GM21360 (cell line): ENCODE measurements around the gene LRIT1.

Source experiments
- ATAC-seq: cut with Tn5 transposase; IDR thresholded peaks from one replicate; pipeline ENCODE4 v1.9.1; 2021; ENCODE audit warnings: mild to moderate bottlenecking, moderate library complexity; ENCODE audit not compliant: unreplicated experiment

The LRIT1 gene

DNA sequence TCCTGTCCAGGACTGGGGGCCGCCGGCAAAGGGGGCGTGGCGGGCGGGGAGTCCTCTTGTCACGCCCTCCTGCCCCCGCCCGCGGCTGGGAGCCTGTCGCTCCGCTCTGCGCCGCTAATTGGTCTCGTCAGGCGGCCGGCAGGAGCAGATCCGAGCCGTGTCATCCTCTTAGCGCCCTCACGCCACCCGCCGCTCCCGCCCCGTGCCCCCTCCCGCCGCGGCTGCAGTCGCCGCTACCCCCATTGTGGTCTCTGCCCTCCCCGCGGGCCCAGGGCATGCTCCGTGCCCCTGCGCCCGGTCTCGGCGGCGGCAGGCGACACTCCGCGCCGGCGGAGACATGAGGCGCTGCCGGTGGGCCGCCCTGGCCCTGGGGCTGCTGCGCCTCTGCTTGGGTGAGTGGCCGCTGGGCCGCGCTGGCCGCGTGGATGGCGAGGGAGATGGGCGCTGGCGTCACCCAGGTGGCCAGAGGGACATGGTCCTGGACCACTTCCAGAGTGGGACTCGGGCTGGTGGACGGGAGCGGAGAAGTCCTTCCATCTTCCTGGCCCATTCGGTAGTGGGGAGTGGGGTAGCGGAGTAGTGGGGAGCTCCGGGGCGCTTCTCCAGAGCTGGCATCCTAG lies 46.8 kb downstream of the LRIT1 start, which contains the start of gene CDHR1:
Gene CDHR1 (plus strand): TSS at position 114 of the 620 bp plus-strand sequence. CDS start 224 bp downstream, at position 338.
- peak; percentile 68 for ATAC-seq

DNA sequence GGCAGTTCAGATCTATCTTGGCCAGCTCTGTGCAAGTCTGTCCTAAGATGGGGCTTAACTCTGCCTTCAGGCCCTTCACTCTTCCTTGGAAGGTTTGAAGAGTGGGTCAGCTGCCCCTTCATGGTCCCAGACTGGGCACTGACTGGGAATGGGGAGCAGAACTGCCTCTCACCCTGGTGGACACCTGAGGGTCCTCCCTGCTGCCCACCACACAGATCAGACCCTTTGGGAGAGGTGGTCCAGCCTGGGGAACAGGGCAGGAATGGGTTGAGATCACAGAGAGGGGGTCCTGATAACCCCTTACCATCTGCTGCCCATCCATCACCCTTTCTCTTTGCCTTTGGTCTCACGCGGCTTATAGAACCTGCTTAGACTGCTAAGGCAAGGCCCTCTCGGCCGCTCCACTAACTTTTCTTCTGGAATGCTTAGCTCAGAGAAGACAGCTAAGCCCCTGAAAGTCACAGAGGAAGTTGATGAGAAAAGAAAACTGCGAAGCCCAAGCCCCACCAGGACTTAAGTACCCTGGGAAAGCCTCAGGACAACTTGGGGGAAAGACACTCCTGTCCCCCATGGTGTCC lies 47.4 kb downstream of the LRIT1 start:
- ATAC-seq, result peak; percentile 4

DNA sequence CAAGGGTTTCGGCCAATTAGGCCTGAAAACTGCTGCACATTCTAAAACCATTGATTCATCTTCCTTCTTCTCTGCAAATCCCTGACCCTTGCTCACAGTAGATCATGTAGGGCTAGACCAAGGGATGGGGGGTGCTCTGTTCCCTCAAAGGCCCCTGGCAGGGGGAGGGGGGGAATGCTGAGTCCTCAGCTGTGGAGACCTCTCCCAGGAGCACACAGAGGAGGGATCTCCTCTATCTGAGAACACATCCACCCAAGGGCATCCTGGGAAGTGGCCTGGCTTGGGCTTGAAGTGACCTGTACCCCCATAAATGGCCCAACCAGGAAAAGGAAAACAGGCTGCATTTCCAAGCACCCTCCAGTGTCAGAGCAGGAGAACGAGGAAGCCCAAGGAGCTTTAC lies 48.0 kb downstream of the LRIT1 start:
- ATAC-seq, result no peak

DNA sequence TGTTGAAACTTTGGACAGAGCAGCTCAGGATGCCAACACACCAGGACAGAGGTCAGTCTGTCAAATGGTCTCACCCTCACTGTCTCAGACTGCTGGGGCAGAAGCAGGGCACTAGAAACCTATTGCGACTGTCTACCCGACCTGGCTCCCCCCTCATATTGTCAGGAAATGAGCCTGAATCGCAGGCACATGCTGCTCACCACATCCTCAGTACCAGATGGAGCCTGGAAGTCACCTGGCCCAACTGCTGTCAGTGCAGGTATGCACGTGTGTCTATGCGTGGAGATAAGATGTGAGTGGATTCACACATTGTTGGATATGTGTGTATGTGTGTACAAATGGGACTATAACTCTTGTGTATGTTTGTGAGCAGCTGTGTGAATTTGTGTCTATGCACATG lies 50.2 kb downstream of the LRIT1 start:
- ATAC-seq, result no peak

DNA sequence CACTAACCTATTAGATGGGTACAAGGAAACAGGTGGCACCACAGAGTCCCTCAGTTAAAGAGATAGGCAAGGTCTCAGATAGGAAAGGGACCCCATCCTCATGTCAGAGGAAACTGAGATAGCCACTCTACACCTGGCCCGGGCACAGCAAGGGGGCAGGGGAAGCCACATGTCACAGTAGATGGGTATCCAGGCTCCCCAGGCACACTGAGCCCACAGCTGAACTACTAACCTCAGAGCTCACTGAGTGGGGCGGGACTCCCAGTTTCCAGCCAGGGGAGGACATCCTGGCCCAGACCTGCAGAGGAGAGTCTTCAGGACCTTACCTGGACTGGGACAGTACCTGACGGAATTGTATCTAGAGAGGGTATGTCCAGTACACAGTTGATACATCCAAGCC lies 50.7 kb downstream of the LRIT1 start:
- ATAC-seq, result no peak

DNA sequence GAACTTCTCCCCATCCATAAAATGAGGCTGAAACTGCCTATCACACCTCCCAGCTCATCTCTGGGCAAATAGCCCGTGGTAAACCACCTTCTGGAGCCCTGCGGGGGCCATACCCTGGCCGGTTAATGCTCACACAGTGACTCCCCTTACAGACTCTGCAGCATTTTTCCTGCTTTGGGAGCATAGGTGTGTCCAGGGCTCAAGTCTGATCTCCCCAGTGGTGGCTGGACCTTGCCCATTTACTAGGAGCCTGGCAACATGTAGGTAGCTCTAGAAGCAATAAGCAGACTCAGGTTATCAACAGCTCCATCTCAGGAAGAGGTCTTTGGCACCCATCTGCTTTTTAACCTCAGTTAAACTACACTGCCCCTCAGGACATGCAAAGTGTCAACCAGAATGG lies 52.5 kb downstream of the LRIT1 start:
- ATAC-seq, result no peak

DNA sequence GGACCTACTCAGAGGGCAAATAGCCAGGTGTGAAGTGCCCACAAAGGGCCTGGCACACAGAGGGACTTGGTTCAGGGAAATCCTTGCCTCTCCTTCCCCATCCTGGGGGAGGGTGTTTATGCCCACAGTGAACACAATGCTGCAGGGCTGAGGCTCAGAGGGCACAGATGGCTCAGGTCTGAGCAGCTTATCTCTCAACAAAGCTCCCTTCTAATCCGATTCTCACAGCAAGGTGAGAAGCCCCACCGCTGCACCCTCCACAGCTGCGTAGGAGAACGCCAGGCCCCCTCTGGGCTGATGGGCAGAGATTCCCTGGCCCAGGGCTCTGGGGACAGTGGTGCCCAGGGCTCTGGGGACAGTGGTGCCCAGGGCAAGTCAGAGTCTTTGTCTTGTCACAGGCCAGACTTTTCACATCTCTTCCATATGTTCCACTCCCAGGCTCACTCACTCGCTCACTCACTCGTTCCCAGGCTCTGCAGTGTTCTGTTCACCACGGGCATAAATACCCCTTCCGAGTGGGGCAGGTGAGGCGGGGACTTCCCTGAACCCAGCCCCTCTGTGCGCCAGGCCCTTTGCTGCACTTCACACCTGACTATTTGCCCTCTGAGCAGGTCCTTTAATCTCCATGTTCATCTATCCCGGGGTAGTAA lies 55.7 kb downstream of the LRIT1 start:
- ATAC-seq, result no peak

DNA sequence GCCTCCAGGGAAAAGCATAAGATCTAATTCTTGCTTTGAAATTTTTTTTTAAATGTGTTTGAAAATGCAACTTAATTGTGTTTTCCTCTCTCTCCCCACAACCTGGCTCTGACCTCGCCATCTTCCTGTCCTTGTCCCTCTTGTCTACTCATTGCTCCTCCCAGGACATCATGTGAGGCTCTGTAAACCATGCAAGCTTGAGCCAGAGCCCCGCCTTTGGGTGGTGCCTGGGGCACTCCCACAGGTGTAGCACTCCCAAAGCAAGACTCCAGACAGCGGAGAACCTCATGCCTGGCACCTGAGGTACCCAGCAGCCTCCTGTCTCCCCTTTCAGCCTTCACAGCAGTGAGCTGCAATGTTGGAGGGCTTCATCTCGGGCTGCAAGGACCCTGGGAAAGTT lies 56.8 kb downstream of the LRIT1 start:
- ATAC-seq, result no peak

DNA sequence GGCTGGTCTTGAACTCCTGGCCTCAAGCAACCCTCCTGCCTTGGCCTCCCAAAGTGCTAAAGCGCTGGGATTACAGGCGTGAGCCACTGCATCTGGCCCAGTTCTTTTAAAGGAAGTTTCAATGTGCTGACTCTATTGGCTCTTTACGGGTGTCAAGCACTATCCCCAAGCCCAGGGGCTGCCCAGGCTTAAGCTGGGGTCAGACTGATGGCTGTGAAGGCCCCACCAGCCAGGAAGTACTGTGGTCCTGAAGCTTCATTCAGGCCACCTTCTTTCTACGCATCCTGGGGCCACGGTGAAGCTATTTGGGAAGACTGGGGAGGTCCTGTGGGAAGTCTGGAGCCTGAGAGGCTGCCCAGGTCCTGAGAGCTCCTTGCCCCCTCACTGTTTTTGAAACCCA lies 59.7 kb downstream of the LRIT1 start:
- ATAC-seq, result no peak
